ENCODE measurements around the gene TUBAL3. TPM values are rescaled to one million over a fixed set of nuclear protein-coding genes. Genes with fewer than 3 reads are reported as not detected.

Gene TUBAL3
- total and polyA plus RNA-seq, 2 donors (not counting 3 experiments of a cell fraction or from before 2014, with no cell fraction given) = not detected

- no peak overlapping the region for H3K27ac ChIP-seq (ENCODE audit: insufficient read depth, low read depth, low read length)
- no peak for TF ChIP-seq MYC (IDR thresholded peaks at IDR 0.05; ENCODE audit: low read depth, low read length)
- TF ChIP-seq GATA2 (IDR thresholded peaks at IDR 0.05; ENCODE audit: insufficient read depth, insufficient read length, low read depth, low read length) = no peak
- no peak for TF ChIP-seq FOS (IDR thresholded peaks at IDR 0.05; ENCODE audit: borderline replicate concordance, insufficient read depth, low read length)
- no peak for TF ChIP-seq EZH2 (IDR thresholded peaks at IDR 0.05; ENCODE audit: borderline replicate concordance, low read depth, low read length, severe bottlenecking)
- TF ChIP-seq POLR2AphosphoS5 (IDR thresholded peaks at IDR 0.05; ENCODE audit: insufficient read depth, low read depth, low read length) = no peak
- TF ChIP-seq POLR2A (IDR thresholded peaks at IDR 0.05; ENCODE audit: low read depth, low read length) = no peak
- TF ChIP-seq JUN (IDR thresholded peaks at IDR 0.05; ENCODE audit: borderline replicate concordance, insufficient read depth, insufficient read length, low read depth) = no peak
- TF ChIP-seq, protein P1, sequence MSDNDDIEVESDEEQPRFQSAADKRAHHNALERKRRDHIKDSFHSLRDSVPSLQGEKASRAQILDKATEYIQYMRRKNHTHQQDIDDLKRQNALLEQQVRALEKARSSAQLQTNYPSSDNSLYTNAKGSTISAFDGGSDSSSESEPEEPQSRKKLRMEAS (IDR thresholded peaks at IDR 0.05; ENCODE audit: insufficient read depth, insufficient read length) = no peak
- TF ChIP-seq CTCF (IDR thresholded peaks at IDR 0.05; ENCODE audit: extremely low read depth in 1 of 2, insufficient read depth in 1 of 2, low read depth in 1 of 2, low read length in 2 of 2) = no peak
- no peak for DNase-seq (ENCODE audit: low read depth, low spot score)
- ChIA-PET POLR2A (no interaction called here), CTCF (no interaction called here)
- intact Hi-C loops (cut with micrococcal nuclease) (no loop called here), dilution Hi-C loops (cut with MboI; ENCODE audit: extremely low pct_ligation_motif_present, low sequenced_read_pairs) (no loop called here)
- BruUV-seq (replicated peaks) = no TSS peak
- no peaks in the 10 kb centered on the region for H4K20me1 ChIP-seq (replicated peaks; ENCODE audit: control insufficient read depth, extremely low read depth, insufficient read depth, low read length)
- H3K79me2 ChIP-seq (ENCODE audit: control insufficient read depth, insufficient read depth, low read length) = no peaks in the 10 kb centered on the region
- no peaks in the 10 kb centered on the region for H3K9me1 ChIP-seq (replicated peaks; ENCODE audit: control insufficient read depth, extremely low read depth, insufficient read depth, low read length)
- H2AFZ ChIP-seq (ENCODE audit: low read depth, low read length) = no peak overlapping the region
- H3K9me3 ChIP-seq (replicated peaks; ENCODE audit: control insufficient read depth, insufficient read depth, low read length) = no peaks in the 10 kb centered on the region
- H3K4me1 ChIP-seq (ENCODE audit: control insufficient read depth, extremely low read depth, insufficient read depth, low read length) = no peaks in the 10 kb centered on the region
- no peak overlapping the region for H3K4me3 ChIP-seq (replicated peaks in 1 of 3; ENCODE audit: insufficient read depth in 1 of 3, low read depth in 1 of 3, low read length in 3 of 3)
- no peaks in the 10 kb centered on the region for H3K36me3 ChIP-seq (ENCODE audit: control insufficient read depth in 2 of 2, extremely low read depth in 1 of 2, insufficient read depth in 2 of 2, low read length in 2 of 2)
- H3K4me2 ChIP-seq (ENCODE audit: insufficient read depth, low read length) = no peak overlapping the region
- FAIRE-seq = no peak
- H3K27me3 ChIP-seq (ENCODE audit: control insufficient read depth in 2 of 2, insufficient read depth in 2 of 2, low read length in 2 of 2) = no peaks in the 10 kb centered on the region
- H3K9ac ChIP-seq (replicated peaks; ENCODE audit: extremely low read depth, insufficient read depth, low read length) = no peak overlapping the region
Observed at GRCh38 chr10:5344746-5345145, 59.9 kb downstream of the TUBAL3 start.

All from endothelial cell of umbilical vein (primary cell).